Liver (tissue), 3 donors: ENCODE measurements around the gene CAMK1D.

Source experiments
- CTCF ChIP-seq: fragments of 150-350 bp; IDR thresholded peaks from 2 replicates; pipeline ENCODE4 v1.5.1; 2017; ENCODE audit warnings: improper control_type of control experiment, low read depth, low read length; ENCODE audit not compliant: missing input control
- FOXA1 ChIP-seq: IDR thresholded peaks from 2 replicates; pipeline ENCODE4 v1.6.1; 2016; ENCODE audit warnings: antibody characterized with exemption
- GABPA ChIP-seq, 2 donors: IDR thresholded peaks in 1 of 2; conservative IDR thresholded peaks in 1 of 2; 2 replicates each; pipeline ENCODE4 v1.6.1; 2016; ENCODE audit warnings: antibody characterized with exemption in 2 of 2, mild to moderate bottlenecking in 1 of 2, moderate library complexity in 1 of 2
- JUND ChIP-seq, 2 donors: IDR thresholded peaks; 2 replicates each; pipeline ENCODE4 v1.6.1; 2016; ENCODE audit warnings: antibody characterized with exemption in 2 of 2
- REST ChIP-seq: IDR thresholded peaks from 2 replicates; pipeline ENCODE4 v1.6.1; 2016; ENCODE audit warnings: antibody characterized with exemption, mild to moderate bottlenecking
- RXRA ChIP-seq, 2 donors: IDR thresholded peaks; 2 replicates each; pipeline ENCODE4 v1.6.1; 2017 to 2018; ENCODE audit warnings: antibody characterized with exemption in 2 of 2, mild to moderate bottlenecking in 1 of 2
- donor health status: healthy.
- donor health status: healthy.

DNA sequence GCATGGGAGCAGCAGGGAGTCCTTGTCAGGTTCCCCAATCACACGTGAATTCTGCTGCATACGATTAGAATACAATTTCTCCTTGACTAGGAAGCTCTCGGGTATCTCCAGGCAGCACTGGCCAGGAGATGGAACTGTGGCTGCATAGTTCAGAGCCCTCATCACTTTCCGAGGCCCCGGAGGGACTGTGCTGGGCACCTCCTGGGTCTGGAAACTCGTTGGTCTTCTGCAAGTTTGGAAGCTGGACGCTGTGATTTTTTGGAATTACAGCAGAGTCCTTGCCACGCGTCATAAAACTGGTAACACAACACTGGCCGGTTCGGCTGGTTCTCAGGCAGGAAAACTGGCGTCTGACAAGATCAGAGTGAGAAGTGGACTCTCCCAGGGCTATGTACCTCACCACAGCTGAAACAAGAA lies 436.1 kb downstream of the CAMK1D start:
- TF ChIP-seq CTCF (no peak), REST (no peak), FOXA1 (no peak), JUND (IDR thresholded peaks at IDR 0.05) (no peak), RXRA (IDR thresholded peaks at IDR 0.05) (no peak), GABPA (IDR thresholded peaks at IDR 0.05 in 1 of 2, conservative IDR thresholded peaks at IDR 0.05 in 1 of 2) (no peak)
